Measurements from ENCODE around the gene MC1R. TPM values are rescaled to one million over a fixed set of nuclear protein-coding genes. Genes with fewer than 3 reads are reported as not detected.
"Not testable (repeated sequence)": the region's sequence is repeated elsewhere in the genome, so short reads cannot be mapped to it uniquely, and the experiment has no call there.

MC1R gene
- total and polyA plus RNA-seq, 2 donors (not counting 1 experiment from before 2014, with no cell fraction given) = 2.9 to 4.3 TPM

DNA sequence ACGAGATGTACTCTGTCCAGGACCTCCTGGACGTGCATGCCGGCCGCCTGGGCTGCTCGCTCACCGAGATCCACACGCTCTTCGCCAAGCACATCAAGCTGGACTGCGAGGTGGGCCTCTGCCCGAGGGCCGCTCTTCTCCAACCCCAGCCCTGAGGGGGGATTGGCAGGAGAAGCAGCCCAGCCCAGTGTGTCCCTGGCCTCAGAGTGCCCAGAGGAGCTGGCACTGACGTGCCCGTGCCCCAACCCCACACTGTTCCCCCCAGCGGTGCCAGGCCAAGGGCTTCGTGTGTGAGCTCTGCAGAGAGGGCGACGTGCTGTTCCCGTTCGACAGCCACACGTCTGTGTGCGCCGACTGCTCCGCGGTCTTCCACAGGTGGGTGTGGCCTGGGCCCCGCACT lies 45.5 kb downstream of the MC1R start:
- Histone ChIP-seq H3K9me3 (ENCODE audit: control insufficient read depth, insufficient read depth, low read depth, low read length) (no peaks in the 10 kb centered on the region), H3K9ac (ENCODE audit: insufficient read depth, low read length) (no peak overlapping the region), H3K79me2 (ENCODE audit: control insufficient read depth, insufficient read depth, low read length) (no peaks in the 10 kb centered on the region), H4K20me1 (ENCODE audit: control insufficient read depth, extremely low read depth, insufficient read depth, low read length) (no peaks in the 10 kb centered on the region), H2AFZ (ENCODE audit: low read length) (no peak overlapping the region), H3K4me3 (replicated peaks in 1 of 4; ENCODE audit: control extremely low read depth in 1 of 4, insufficient read depth in 1 of 4, low read depth in 3 of 4, low read length in 4 of 4) (no peak overlapping the region), H3K27ac (ENCODE audit: insufficient read depth, low read length) (no peak overlapping the region), H3K36me3 (ENCODE audit: control insufficient read depth, insufficient read depth, low read length) (peaks cover 9% of the 10 kb centered on the region), H3K4me1 (ENCODE audit: control insufficient read depth, extremely low read depth, insufficient read depth, low read length) (no peaks in the 10 kb centered on the region), H3K4me2 (ENCODE audit: extremely low read depth, insufficient read depth, low read length) (no peak overlapping the region), H3K27me3 (ENCODE audit: control insufficient read depth, insufficient read depth, low read length) (no peaks in the 10 kb centered on the region)
- DNase-seq (ENCODE audit: low read depth in 2 of 2) = no peak
- TF ChIP-seq EZH2 (IDR thresholded peaks at IDR 0.05; ENCODE audit: low read length, missing control alignments) (no peak), CTCF (conservative IDR thresholded peaks at IDR 0.05 in 1 of 2, IDR thresholded peaks at IDR 0.05 in 1 of 2; ENCODE audit: low read depth in 1 of 2, low read length in 2 of 2) (no peak)

DNA sequence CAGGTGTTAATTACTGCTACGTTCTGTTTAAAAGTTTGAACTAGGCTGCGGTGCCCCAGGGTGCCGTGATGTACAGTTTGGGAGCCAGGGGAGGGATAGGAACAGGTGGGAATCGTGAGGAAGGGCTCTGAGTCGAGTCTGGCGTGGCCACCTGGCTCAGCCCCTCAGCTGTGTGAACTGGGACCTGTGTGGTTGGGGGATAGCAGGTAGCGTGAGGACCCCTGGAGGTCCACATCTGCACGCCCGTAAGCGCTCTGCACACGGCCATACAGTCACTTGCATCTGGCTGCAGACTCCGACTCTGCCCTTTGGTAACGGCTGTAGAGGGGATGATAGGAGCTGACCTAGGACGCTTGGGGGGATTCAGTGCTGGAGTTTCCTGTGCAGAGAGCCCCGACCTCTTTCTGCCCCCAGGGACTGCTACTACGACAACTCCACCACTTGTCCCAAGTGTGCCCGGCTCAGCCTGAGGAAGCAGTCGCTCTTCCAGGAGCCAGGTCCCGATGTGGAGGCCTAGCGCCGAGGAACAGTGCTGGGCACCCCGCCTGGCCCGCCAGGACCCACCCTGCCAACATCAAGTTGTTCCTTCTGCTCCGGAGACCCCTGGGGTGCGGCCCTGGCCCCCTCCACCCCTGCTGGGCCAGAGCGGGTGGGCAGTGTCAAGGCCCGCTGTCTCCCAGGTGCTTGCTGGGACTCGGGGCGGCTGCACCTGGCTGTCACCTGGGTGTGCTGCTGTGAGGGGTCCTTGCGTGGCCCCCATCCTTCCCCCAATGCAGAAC lies 47.0 kb downstream of the MC1R start:
- H3K27me3 ChIP-seq (ENCODE audit: control insufficient read depth, insufficient read depth, low read length) = no peaks in the 10 kb centered on the region
- no peak overlapping the region for H2AFZ ChIP-seq (ENCODE audit: low read length)
- H3K79me2 ChIP-seq (ENCODE audit: control insufficient read depth, insufficient read depth, low read length) = no peaks in the 10 kb centered on the region
- no peak for DNase-seq (ENCODE audit: low read depth in 2 of 2)
- no peak overlapping the region for H3K4me3 ChIP-seq (replicated peaks in 1 of 4; ENCODE audit: control extremely low read depth in 1 of 4, insufficient read depth in 1 of 4, low read depth in 3 of 4, low read length in 4 of 4)
- H3K9ac ChIP-seq (ENCODE audit: insufficient read depth, low read length) = no peak overlapping the region
- peaks cover 5% of the 10 kb centered on the region for H3K36me3 ChIP-seq (ENCODE audit: control insufficient read depth, insufficient read depth, low read length)
- TF ChIP-seq EZH2 (IDR thresholded peaks at IDR 0.05; ENCODE audit: low read length, missing control alignments) (no peak), CTCF (conservative IDR thresholded peaks at IDR 0.05 in 1 of 2, IDR thresholded peaks at IDR 0.05 in 1 of 2; ENCODE audit: low read depth in 1 of 2, low read length in 2 of 2) (no peak)
- no peak overlapping the region for H3K27ac ChIP-seq (ENCODE audit: insufficient read depth, low read length)
- no peaks in the 10 kb centered on the region for H4K20me1 ChIP-seq (ENCODE audit: control insufficient read depth, extremely low read depth, insufficient read depth, low read length)
- no peaks in the 10 kb centered on the region for H3K9me3 ChIP-seq (ENCODE audit: control insufficient read depth, insufficient read depth, low read depth, low read length)
- no peak overlapping the region for H3K4me2 ChIP-seq (ENCODE audit: extremely low read depth, insufficient read depth, low read length)
- no peaks in the 10 kb centered on the region for H3K4me1 ChIP-seq (ENCODE audit: control insufficient read depth, extremely low read depth, insufficient read depth, low read length)

DNA sequence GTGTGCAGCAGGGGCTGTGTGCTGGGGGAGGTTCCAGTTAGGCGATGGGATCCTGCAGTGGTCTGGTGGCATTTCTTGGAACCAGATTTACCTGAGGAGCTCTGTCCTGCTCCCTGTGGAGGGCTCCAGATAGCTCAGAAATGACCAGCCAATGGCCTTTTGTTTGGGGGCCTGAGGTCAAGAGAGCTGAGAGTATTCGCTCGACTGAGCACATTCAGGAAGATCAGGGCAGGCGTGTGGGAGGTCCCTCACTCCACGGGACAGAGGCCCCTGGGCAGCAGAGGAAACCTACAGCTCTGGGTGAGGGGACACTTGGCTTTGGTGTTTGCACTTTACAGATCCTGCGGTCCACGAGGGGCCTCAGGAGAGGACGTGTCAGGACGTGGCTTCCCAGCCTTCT lies 48.1 kb downstream of the MC1R start:
- peaks cover 2% of the 10 kb centered on the region for H3K4me1 ChIP-seq (ENCODE audit: control insufficient read depth, extremely low read depth, insufficient read depth, low read length)

GRCh38 chr16:89967436-89967835 lies 48.8 kb downstream of the MC1R start:
- H3K79me2 ChIP-seq (ENCODE audit: control insufficient read depth, insufficient read depth, low read length); H3K4me3 ChIP-seq (replicated peaks in 1 of 4; ENCODE audit: control extremely low read depth in 1 of 4, insufficient read depth in 1 of 4, low read depth in 3 of 4, low read length in 4 of 4); H3K27ac ChIP-seq (ENCODE audit: insufficient read depth, low read length); DNase-seq (ENCODE audit: low read depth in 2 of 2); H3K36me3 ChIP-seq (ENCODE audit: control insufficient read depth, insufficient read depth, low read length); H2AFZ ChIP-seq (ENCODE audit: low read length); H4K20me1 ChIP-seq (ENCODE audit: control insufficient read depth, extremely low read depth, insufficient read depth, low read length); H3K4me2 ChIP-seq (ENCODE audit: extremely low read depth, insufficient read depth, low read length); H3K9me3 ChIP-seq (ENCODE audit: control insufficient read depth, insufficient read depth, low read depth, low read length); H3K4me1 ChIP-seq (ENCODE audit: control insufficient read depth, extremely low read depth, insufficient read depth, low read length); H3K27me3 ChIP-seq (ENCODE audit: control insufficient read depth, insufficient read depth, low read length); H3K9ac ChIP-seq (ENCODE audit: insufficient read depth, low read length): not testable (repeated sequence)

More for the DNA sequence above, 48.1 kb downstream of the MC1R start:
- TF ChIP-seq EZH2 (IDR thresholded peaks at IDR 0.05; ENCODE audit: low read length, missing control alignments) (no peak), CTCF (conservative IDR thresholded peaks at IDR 0.05 in 1 of 2, IDR thresholded peaks at IDR 0.05 in 1 of 2; ENCODE audit: low read depth in 1 of 2, low read length in 2 of 2) (no peak)
- DNase-seq (ENCODE audit: low read depth in 2 of 2) = no peak
- H3K79me2 ChIP-seq (ENCODE audit: control insufficient read depth, insufficient read depth, low read length) = peaks cover 8% of the 10 kb centered on the region
- no peaks in the 10 kb centered on the region for H4K20me1 ChIP-seq (ENCODE audit: control insufficient read depth, extremely low read depth, insufficient read depth, low read length)
- H3K9ac ChIP-seq (ENCODE audit: insufficient read depth, low read length) = no peak overlapping the region
- no peak overlapping the region for H3K4me3 ChIP-seq (replicated peaks in 1 of 4; ENCODE audit: control extremely low read depth in 1 of 4, insufficient read depth in 1 of 4, low read depth in 3 of 4, low read length in 4 of 4)
- H3K9me3 ChIP-seq (ENCODE audit: control insufficient read depth, insufficient read depth, low read depth, low read length) = no peaks in the 10 kb centered on the region
- H3K4me2 ChIP-seq (ENCODE audit: extremely low read depth, insufficient read depth, low read length) = no peak overlapping the region
- H3K27me3 ChIP-seq (ENCODE audit: control insufficient read depth, insufficient read depth, low read length) = no peaks in the 10 kb centered on the region
- H3K36me3 ChIP-seq (ENCODE audit: control insufficient read depth, insufficient read depth, low read length) = peaks cover 4% of the 10 kb centered on the region
- H3K27ac ChIP-seq (ENCODE audit: insufficient read depth, low read length) = no peak overlapping the region
- H2AFZ ChIP-seq (ENCODE audit: low read length) = no peak overlapping the region

Measured in fibroblast of lung (primary cell).